Glutamatergic neuron (in vitro differentiated cells): ENCODE data around the gene RAX. TPM values are rescaled to one million over a fixed set of nuclear protein-coding genes. Genes with fewer than 3 reads are reported as not detected.

ENCODE experiments used
- DNase-seq: peaks from one replicate; pipeline ENCODE4 v3.0.0; 2022
- H3K27ac Mint-ChIP-seq: one replicate; pipeline ENCODE4 v1.8.0; 2020; ENCODE audit warnings: mild to moderate bottlenecking, mixed read lengths, inconsistent platforms; ENCODE audit not compliant: unreplicated experiment
- H3K27me3 Mint-ChIP-seq: one replicate; pipeline ENCODE4 v1.8.0; 2020; ENCODE audit warnings: mild to moderate bottlenecking, moderate library complexity, mixed read lengths, inconsistent platforms; ENCODE audit not compliant: unreplicated experiment
- H3K36me3 Mint-ChIP-seq: one replicate; pipeline ENCODE4 v1.8.0; 2020; ENCODE audit warnings: mild to moderate bottlenecking, mixed read lengths, inconsistent platforms; ENCODE audit not compliant: unreplicated experiment
- H3K4me1 Mint-ChIP-seq: one replicate; pipeline ENCODE4 v1.8.0; 2020; ENCODE audit warnings: mild to moderate bottlenecking, low read depth, mixed read lengths, inconsistent platforms; ENCODE audit not compliant: unreplicated experiment
- H3K4me3 Mint-ChIP-seq: one replicate; pipeline ENCODE4 v1.8.0; 2020; ENCODE audit warnings: mild to moderate bottlenecking, mixed read lengths, inconsistent platforms; ENCODE audit not compliant: unreplicated experiment
- H3K9me3 Mint-ChIP-seq: one replicate; pipeline ENCODE4 v1.8.0; 2020; ENCODE audit warnings: mild to moderate bottlenecking, moderate library complexity, mixed read lengths, inconsistent platforms; ENCODE audit not compliant: unreplicated experiment
- CTCF ChIP-seq: fragments of 200-600 bp; sonication (generic); IDR thresholded peaks from one replicate; pipeline ENCODE4 v1.5.0; 2021; ENCODE audit not compliant: partially characterized antibody, unreplicated experiment
- total RNA-seq: library from RNA; stranded (reverse); fragmentation: NEBNext Ultra II Directional; extraction: Animal tissue kit (Norgen Biotek cat#: 25700); gene quantifications from one replicate; pipeline ENCODE4 v1.2.1, GENCODE V29; 2021; ENCODE audit not compliant: unreplicated experiment

Gene RAX
- total RNA-seq, 1 donor from 2014 or later, result not detected

DNA sequence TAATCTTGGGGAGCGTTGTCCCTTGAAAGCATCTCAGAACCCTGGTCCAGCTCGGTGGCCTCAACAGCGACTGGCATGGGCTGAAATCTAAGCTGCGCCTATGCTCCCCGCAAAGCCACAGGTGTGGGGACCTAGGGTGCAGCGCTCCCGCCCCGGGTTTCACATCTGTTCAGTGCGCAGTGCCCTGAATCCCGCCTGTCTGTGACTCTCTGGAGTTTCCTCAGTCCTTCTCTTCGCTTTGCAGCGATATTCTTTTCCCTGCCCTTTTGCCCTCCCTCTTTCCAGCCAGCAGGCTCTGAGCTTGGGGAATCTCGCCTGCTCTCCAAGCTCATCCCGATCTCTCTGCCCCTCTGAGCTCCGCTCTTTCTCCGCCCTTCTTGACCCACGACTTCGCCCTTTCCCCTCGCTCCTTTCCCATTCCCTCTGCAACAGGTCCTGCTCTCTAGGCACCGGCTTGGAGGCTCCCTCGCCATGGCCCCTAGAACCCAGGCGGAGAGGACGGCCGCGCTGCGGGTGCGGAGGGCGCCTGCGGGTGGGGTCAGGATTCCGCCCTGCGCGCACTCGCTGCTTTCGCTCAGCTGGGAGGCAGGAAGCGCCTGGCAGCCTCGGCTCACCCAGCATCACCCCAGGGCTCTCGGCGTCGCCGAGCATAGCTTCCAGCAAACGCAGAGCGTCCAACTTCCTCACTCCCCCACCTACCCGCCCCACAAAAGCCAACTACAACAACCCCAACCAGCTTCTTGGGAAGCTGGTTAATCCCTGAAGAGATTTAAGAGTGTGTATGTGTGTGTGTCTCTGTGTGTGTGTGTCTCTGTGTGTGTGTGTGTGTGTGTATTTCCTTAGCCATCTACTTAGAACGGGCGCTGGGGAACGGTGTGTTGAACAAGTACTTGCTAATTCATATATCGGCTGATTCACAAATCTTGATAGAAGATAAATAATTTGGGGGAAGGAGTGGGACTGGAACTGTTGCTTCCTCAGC, 52.2 kb downstream of the RAX start:
- H3K9me3 Mint-ChIP-seq, result peaks cover 6% of the 10 kb centered on the region
- no peak overlapping the region for H3K27ac Mint-ChIP-seq
- DNase-seq, result peak; percentile 35
- peak overlapping the region; percentile 92 for H3K4me3 Mint-ChIP-seq
- H3K4me1 Mint-ChIP-seq, result no peaks in the 10 kb centered on the region
- peaks cover 6% of the 10 kb centered on the region for H3K36me3 Mint-ChIP-seq
- H3K27me3 Mint-ChIP-seq, result peaks cover 28% of the 10 kb centered on the region
- no peak for TF ChIP-seq CTCF

DNA sequence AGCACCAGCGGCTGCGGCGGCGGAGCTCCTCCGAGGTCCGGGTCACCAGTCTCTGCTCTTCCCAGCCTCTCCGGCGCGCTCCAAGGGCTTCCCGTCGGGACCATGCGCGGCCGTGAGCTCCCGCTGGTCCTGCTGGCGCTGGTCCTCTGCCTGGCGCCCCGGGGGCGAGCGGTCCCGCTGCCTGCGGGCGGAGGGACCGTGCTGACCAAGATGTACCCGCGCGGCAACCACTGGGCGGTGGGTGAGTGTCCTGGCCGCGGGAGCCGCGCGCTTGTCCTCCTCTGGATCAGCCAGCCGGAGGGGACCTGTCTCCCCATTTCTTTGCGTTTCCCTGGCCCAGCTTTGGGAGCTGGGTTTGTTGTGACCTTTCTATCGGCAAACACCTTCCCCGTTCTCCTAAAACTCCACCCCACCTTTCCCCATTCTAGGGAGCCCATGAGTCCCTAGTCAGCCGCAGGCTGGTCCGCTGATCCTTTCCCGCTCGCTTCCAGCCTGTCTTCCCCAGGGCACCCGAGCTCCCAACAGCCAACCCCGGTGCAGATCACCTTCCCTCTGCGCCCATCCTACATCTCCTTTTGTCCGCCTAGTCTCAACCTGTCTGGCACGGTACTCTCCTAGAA, 53.0 kb downstream of the RAX start:
- no peak overlapping the region for H3K27ac Mint-ChIP-seq

GRCh38 chr18:59219672-59220163, 53.5 kb downstream of the RAX start, which contains the start of gene GRP:
Gene GRP (plus strand): TSS chr18:59220158. CDS start chr18:59220266, 108 bp downstream.
- peak within 1 kb of the TSS; percentile 92 for H3K4me3 Mint-ChIP-seq
- peaks cover 6% of the 10 kb centered on the region for H3K36me3 Mint-ChIP-seq
- peak; percentile 36 for DNase-seq
- H3K27me3 Mint-ChIP-seq, result peaks cover 30% of the 10 kb centered on the region
- H3K27ac Mint-ChIP-seq, result no peak within 1 kb of the TSS
- TF ChIP-seq CTCF, result no peak
- no peaks in the 10 kb centered on the region for H3K4me1 Mint-ChIP-seq
- peaks cover 6% of the 10 kb centered on the region for H3K9me3 Mint-ChIP-seq

More for the DNA sequence above, 53.0 kb downstream of the RAX start:
- Mint-ChIP-seq H3K27me3 (peaks cover 30% of the 10 kb centered on the region), H3K9me3 (peaks cover 6% of the 10 kb centered on the region), H3K4me3 (peak overlapping the region; percentile 92), H3K4me1 (no peaks in the 10 kb centered on the region), H3K36me3 (peaks cover 6% of the 10 kb centered on the region)
- no peak for TF ChIP-seq CTCF
- peak; percentile 44 for DNase-seq

DNA sequence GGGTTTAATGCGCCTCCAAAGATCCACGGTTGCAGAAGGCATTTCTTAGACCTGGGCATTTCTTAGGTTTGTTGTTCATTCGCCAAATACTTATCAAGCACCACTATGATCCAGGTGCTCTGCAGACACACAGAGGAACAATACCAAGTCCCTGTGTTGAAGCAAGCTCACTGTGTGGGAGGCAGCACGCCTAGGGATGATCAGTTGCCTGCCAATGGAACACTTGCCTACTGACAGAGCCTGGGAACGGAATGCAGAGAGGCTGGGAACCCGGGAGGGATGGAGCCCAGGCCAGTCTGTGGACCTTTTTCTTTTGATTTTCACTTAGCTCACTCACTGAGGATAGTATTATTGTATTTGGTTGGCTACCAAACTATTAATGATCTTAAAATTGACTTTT, 55.2 kb downstream of the RAX start:
- peaks cover 24% of the 10 kb centered on the region for H3K27me3 Mint-ChIP-seq
- H3K9me3 Mint-ChIP-seq, result peaks cover 6% of the 10 kb centered on the region
- no peak for TF ChIP-seq CTCF
- no peak overlapping the region for H3K4me3 Mint-ChIP-seq
- no peaks in the 10 kb centered on the region for H3K4me1 Mint-ChIP-seq
- no peak for DNase-seq
- H3K27ac Mint-ChIP-seq, result no peak overlapping the region
- peaks cover 6% of the 10 kb centered on the region for H3K36me3 Mint-ChIP-seq

Other genes starting within 250 kb of the RAX start
- gene SEC11C, start 133.6 kb downstream of the RAX start, total RNA-seq, result 77.7 TPM
- not detected for gene GRP, start 53.3 kb downstream of the RAX start, total RNA-seq
- gene CPLX4, start 45.2 kb upstream of the RAX start, total RNA-seq, result not detected
- 52.3 TPM for gene LMAN1, start 85.8 kb upstream of the RAX start, total RNA-seq